Upper lobe of left lung (tissue), 6 donors: ENCODE data around the gene PTPRF. TPM values are rescaled to one million over a fixed set of nuclear protein-coding genes. Genes with fewer than 3 reads are reported as not detected.

Experiments
- ATAC-seq, 2 donors: fragments of 200-7000 bp; cut with Tn5 transposase; one replicate each; pipeline ENCODE4 v1.9.1; 2022; ENCODE audit warnings: mild to moderate bottlenecking in 2 of 2, moderate library complexity in 2 of 2; ENCODE audit not compliant: low FRiP score in 2 of 2
- DNase-seq, 2 donors: peaks; one replicate each; pipeline ENCODE4 v3.0.0-alpha.2; 2019 to 2020
- H3K27ac ChIP-seq, 4 donors: fragments of 200-600 bp; sonication (generic); one replicate each; pipeline ENCODE4 v1.5.1; 2016 to 2019
- H3K27me3 ChIP-seq, 4 donors: fragments of 200-600 bp; sonication (generic); one replicate each; pipeline ENCODE4 v1.5.1; 2017 to 2019
- H3K36me3 ChIP-seq, 4 donors: fragments of 200-600 bp; sonication (generic); one replicate each; pipeline ENCODE4 v1.5.1; 2016 to 2019
- H3K4me1 ChIP-seq, 4 donors: fragments of 200-600 bp; sonication (generic); one replicate each; pipeline ENCODE4 v1.5.1; 2018 to 2019
- H3K4me3 ChIP-seq, 4 donors: fragments of 200-600 bp; sonication (generic); one replicate each; pipeline ENCODE4 v1.5.1; 2017 to 2019; ENCODE audit warnings: mild to moderate bottlenecking in 2 of 4, moderate library complexity in 1 of 4
- H3K9me3 ChIP-seq, 4 donors: fragments of 200-600 bp; sonication (generic); one replicate each; pipeline ENCODE4 v1.5.1; 2018 to 2019
- EP300 ChIP-seq, 4 donors: sonication (generic); formaldehyde crosslinking; IDR thresholded peaks; one replicate each; pipeline ENCODE4 v1.5.1; 2017; ENCODE audit warnings: antibody characterized with exemption in 4 of 4, control low read depth in 2 of 4
- POLR2A ChIP-seq, 4 donors: fragments of 450-650 bp; IDR thresholded peaks; one replicate each; pipeline ENCODE4 v1.5.1; 2016 to 2017; ENCODE audit warnings: antibody characterized with exemption in 4 of 4, mild to moderate bottlenecking in 2 of 4
- POLR2AphosphoS5 ChIP-seq, 2 donors: sonication (generic); formaldehyde crosslinking; IDR thresholded peaks; one replicate each; pipeline ENCODE4 v1.5.1; 2017; ENCODE audit warnings: antibody characterized with exemption in 2 of 2
- WGBS, 2 donors: methylation state at CpG; one replicate each; pipeline ENCODE4 v1.1.5; 2017 to 2018; 5-methylcytosine and 5-hydroxymethylcytosine counted together
- total RNA-seq, 6 donors: library from RNA; depleted of rRNA in 4 of 6; stranded (reverse); fragments of >200 nt in 4 of 6; gene quantifications; one replicate each; pipeline versions ENCODE4 v1.1.0 to v1.2.1, GENCODE V29; 2016 to 2021
- TF ChIP-seq, protein P1 (sequence below), 6 experiments: fragments of 450-650 bp in 4 of 6; fragments of 200-600 bp in 2 of 6; sonication (generic) in 2 of 6; IDR thresholded peaks; one replicate each; pipeline ENCODE4 v1.5.1; 2016 to 2019; ENCODE audit warnings: antibody characterized with exemption in 6 of 6
- donor health status: DM: no; HTN: no; CAD: no; lungs with moderate emphysema.
- donor health status: DM: no; HTN: yes; CAD: no; lungs with severe emphysema.

The PTPRF gene
- total RNA-seq, 6 donors from 2014 or later = 133 to 201 (median 171) TPM

DNA sequence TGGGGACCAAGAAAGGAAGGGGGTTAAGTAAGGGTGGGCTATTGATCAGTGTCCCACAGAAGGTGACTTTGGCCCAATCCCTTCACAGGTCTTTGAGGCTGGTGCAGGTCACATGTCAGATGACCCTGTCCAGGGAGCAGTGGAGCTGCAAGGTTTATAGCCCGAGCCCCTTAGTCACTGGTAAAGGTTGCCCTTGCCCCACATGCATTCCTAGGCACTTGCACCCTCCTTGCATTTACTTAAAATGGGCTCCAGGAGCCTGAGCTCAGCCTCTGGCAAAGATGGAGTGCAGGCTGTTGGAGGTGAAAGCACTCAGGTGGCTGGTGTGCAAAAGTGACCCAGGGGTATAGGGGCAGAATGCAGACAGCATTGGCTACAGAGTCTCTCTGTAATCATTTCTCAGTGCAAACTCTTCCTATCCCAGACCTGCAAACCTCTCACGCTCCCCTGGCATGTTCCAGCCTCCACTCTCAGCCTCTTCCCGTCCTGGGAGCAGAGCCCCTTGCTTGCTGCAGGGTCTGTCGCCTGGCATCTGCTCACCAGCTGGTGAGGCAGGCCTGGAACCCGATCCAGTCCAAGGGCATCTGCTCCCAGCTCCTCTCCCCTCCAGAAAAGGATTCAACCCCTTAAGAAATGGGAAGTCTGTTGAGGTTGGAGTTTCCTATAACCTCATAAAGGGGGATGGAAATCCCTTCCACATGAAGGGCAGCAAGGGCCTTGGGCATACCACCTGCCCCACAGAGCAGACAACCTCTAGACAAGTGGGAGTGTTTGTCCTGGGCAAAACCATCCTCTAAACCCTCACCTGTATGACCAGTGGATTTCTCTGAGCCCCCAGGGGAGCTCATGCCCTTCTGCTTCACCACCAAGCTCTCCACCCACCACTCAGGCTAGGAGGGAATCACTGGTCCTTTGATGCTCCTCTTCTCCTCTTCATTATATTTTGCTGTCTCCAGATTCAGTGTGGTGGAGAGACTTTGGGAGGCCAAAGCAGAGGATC, 23.1 kb upstream of the PTPRF start:
- WGBS, 2 donors = 84 to 88% methylated on average over 4 to 5 of the region's 5 CpGs

DNA sequence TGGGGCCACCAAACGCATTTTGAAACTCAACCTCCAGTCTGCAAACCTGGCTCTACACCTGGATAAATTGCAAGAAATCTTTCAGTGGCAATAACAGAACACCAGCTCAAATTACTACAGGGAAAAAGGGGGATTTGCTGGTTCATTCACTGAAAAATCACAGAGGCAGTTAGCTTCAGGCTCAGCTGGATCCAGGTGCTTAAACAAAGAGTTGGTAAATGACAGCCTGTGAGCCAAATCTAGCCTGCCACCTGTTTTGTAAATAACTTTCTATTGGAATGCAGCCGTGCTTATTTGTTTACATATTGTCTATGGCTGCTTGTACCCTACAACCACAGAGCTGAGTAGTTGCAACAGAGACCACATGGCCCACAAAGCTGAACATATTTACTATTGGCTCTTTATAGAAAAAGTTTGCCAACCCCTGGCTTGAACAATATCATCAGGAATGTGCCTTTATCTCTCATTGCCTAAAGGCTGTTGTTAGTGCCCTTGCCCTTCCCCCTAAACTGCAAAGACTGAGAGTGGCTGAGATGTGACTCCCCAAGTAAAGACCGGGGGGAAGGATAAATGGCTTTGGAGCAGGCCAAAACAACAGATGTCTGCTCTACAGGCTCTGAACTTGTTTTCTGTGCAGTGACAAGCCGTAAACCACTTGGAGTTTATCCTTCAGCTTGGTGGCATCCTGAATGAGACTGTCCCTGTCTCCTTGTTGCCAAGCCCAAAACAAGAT, 21.5 kb upstream of the PTPRF start:
- no peaks in the 10 kb centered on the region for H3K36me3 ChIP-seq
- TF ChIP-seq POLR2AphosphoS5 (IDR thresholded peaks at IDR 0.05) = no peak
- TF ChIP-seq, protein P1, sequence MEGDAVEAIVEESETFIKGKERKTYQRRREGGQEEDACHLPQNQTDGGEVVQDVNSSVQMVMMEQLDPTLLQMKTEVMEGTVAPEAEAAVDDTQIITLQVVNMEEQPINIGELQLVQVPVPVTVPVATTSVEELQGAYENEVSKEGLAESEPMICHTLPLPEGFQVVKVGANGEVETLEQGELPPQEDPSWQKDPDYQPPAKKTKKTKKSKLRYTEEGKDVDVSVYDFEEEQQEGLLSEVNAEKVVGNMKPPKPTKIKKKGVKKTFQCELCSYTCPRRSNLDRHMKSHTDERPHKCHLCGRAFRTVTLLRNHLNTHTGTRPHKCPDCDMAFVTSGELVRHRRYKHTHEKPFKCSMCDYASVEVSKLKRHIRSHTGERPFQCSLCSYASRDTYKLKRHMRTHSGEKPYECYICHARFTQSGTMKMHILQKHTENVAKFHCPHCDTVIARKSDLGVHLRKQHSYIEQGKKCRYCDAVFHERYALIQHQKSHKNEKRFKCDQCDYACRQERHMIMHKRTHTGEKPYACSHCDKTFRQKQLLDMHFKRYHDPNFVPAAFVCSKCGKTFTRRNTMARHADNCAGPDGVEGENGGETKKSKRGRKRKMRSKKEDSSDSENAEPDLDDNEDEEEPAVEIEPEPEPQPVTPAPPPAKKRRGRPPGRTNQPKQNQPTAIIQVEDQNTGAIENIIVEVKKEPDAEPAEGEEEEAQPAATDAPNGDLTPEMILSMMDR (IDR thresholded peaks at IDR 0.05) = no peak
- no peak for TF ChIP-seq EP300 (IDR thresholded peaks at IDR 0.05)
- TF ChIP-seq POLR2A (IDR thresholded peaks at IDR 0.05) = no peak
- ATAC-seq (no peak), DNase-seq (no peak)
- no peak overlapping the region for H3K4me3 ChIP-seq
- WGBS, 2 donors = 61 to 67% methylated on average over 4 of the region's 4 CpGs
- H3K27ac ChIP-seq = no peak overlapping the region
- no peaks in the 10 kb centered on the region for H3K4me1 ChIP-seq
- no peaks in the 10 kb centered on the region for H3K27me3 ChIP-seq
- no peaks in the 10 kb centered on the region for H3K9me3 ChIP-seq

More for the DNA sequence above, 23.1 kb upstream of the PTPRF start:
- Histone ChIP-seq H3K9me3 (no peaks in the 10 kb centered on the region), H3K4me1 (no peaks in the 10 kb centered on the region), H3K36me3 (no peaks in the 10 kb centered on the region), H3K27ac (no peak overlapping the region), H3K4me3 (no peak overlapping the region), H3K27me3 (no peaks in the 10 kb centered on the region)
- ATAC-seq (no peak), DNase-seq (no peak)
- TF ChIP-seq POLR2A (IDR thresholded peaks at IDR 0.05) = no peak
- TF ChIP-seq POLR2AphosphoS5 (IDR thresholded peaks at IDR 0.05) = no peak
- TF ChIP-seq EP300 (IDR thresholded peaks at IDR 0.05) = no peak
- TF ChIP-seq, protein P1 (IDR thresholded peaks at IDR 0.05) = no peak

DNA sequence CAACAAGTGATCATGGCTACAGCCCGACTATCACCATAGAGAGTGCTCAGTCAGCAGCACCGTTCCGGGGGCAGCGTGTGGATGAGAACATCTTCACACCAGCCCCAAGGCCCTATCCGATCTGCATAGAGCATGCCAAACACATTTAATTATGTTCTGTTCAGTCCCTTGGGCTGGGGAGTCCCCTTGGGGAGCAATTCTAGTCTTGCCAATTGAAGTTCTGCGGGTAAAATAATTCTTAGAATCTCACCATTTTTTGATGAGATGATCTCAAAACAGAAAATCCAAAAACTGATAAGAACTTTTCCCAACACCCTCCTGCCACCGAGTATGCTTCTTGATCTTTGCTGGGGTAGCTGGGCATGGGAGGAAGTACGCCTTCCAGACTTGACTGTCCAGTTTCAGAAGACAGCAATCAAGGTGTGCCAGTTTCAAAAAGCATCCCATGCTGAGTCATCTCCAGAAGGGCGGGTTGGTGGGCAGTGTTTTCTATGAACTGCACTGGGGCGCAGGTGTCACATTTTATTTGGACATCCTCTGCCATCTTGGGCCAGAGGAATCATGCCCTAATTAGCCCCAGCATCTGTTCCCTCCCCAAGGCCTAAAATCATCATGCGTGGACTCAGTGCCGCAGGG, 20.8 kb upstream of the PTPRF start:
- TF ChIP-seq, protein P1 (IDR thresholded peaks at IDR 0.05) = no peak
- TF ChIP-seq EP300 (IDR thresholded peaks at IDR 0.05) (no peak), POLR2A (IDR thresholded peaks at IDR 0.05) (no peak), POLR2AphosphoS5 (IDR thresholded peaks at IDR 0.05) (no peak)
- Histone ChIP-seq H3K4me3 (no peak overlapping the region), H3K4me1 (no peaks in the 10 kb centered on the region), H3K9me3 (no peaks in the 10 kb centered on the region), H3K27me3 (no peaks in the 10 kb centered on the region), H3K36me3 (no peaks in the 10 kb centered on the region), H3K27ac (no peak overlapping the region)
- ATAC-seq (no peak), DNase-seq (no peak)
- 78 to 81% methylated on average over 11 to 12 of the region's 12 CpGs for WGBS, 2 donors

DNA sequence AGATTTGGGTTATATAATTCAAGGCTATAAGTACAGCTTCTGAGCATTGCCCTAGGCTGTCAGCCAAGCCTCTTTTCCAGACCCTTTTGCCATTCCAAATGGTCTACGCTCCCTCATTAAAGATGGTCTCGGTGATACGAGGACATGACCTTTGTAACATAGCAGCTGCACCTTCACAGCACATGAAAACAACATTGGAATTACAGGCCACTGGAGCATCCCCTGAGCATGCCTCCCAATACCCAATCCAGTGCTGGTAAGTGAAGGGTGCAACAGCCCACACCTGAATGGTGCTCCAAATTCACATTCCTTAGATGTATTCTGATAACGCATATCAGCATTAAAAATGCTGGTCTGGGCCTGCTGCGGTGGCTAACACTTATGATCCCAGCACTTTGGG, 20.1 kb upstream of the PTPRF start:
- Histone ChIP-seq H3K36me3 (no peaks in the 10 kb centered on the region), H3K4me3 (no peak overlapping the region), H3K9me3 (no peaks in the 10 kb centered on the region), H3K4me1 (no peaks in the 10 kb centered on the region), H3K27ac (no peak overlapping the region), H3K27me3 (no peaks in the 10 kb centered on the region)
- WGBS, 2 donors = 83 to 93% methylated on average over 5 of the region's 5 CpGs
- TF ChIP-seq POLR2AphosphoS5 (IDR thresholded peaks at IDR 0.05) (no peak), POLR2A (IDR thresholded peaks at IDR 0.05) (no peak), EP300 (IDR thresholded peaks at IDR 0.05) (no peak)
- TF ChIP-seq, protein P1 (IDR thresholded peaks at IDR 0.05) = no peak
- DNase-seq (no peak), ATAC-seq (no peak)
